ENCODE results near the gene MRAS. TPM values are rescaled to one million over a fixed set of nuclear protein-coding genes. Genes with fewer than 3 reads are reported as not detected.
A peak's percentile ranks its signal among the peaks of the same experiment; 100 is the strongest.

MRAS gene
- total RNA-seq, 1 donor from 2014 or later, result 55.4 TPM

GRCh38 chr3:138331143-138331894 lies 17.1 kb upstream of the MRAS start:
- H3K9me3 ChIP-seq, result no peaks in the 10 kb centered on the region
- intact Hi-C loops (cut with DNase I), result no loop called here
- DNase-seq, result no peak
- H3K4me3 ChIP-seq, result no peak overlapping the region
- TF ChIP-seq CTCF (IDR thresholded peaks at IDR 0.05), result no peak
- no peaks in the 10 kb centered on the region for H3K27me3 ChIP-seq (ENCODE audit: low read depth)
- H3K4me1 ChIP-seq, result peaks cover 9% of the 10 kb centered on the region
- ATAC-seq, result no peak
- H3K36me3 ChIP-seq, result no peaks in the 10 kb centered on the region
- H3K27ac ChIP-seq, result no peak overlapping the region

GRCh38 chr3:138332472-138333073 lies 15.8 kb upstream of the MRAS start:
- intact Hi-C loops (cut with DNase I), result no loop called here
- DNase-seq, result no peak
- H3K4me3 ChIP-seq, result no peak overlapping the region
- no peaks in the 10 kb centered on the region for H3K9me3 ChIP-seq
- H3K27me3 ChIP-seq (ENCODE audit: low read depth), result no peaks in the 10 kb centered on the region
- no peak overlapping the region for H3K27ac ChIP-seq
- ATAC-seq, result no peak
- peak; percentile 57 for TF ChIP-seq CTCF (IDR thresholded peaks at IDR 0.05)
- H3K4me1 ChIP-seq, result peaks cover 9% of the 10 kb centered on the region
- no peaks in the 10 kb centered on the region for H3K36me3 ChIP-seq

GRCh38 chr3:138334608-138335007 lies 13.8 kb upstream of the MRAS start:
- Histone ChIP-seq H3K27me3 (ENCODE audit: low read depth) (no peaks in the 10 kb centered on the region), H3K36me3 (no peaks in the 10 kb centered on the region), H3K27ac (no peak overlapping the region), H3K9me3 (no peaks in the 10 kb centered on the region), H3K4me1 (no peaks in the 10 kb centered on the region), H3K4me3 (no peak overlapping the region)
- ATAC-seq (no peak), DNase-seq (no peak)
- no peak for TF ChIP-seq CTCF (IDR thresholded peaks at IDR 0.05)
- intact Hi-C loops (cut with DNase I), result no loop called here

GRCh38 chr3:138336454-138336999 lies 11.9 kb upstream of the MRAS start:
- H3K4me3 ChIP-seq, result no peak overlapping the region
- H3K27ac ChIP-seq, result no peak overlapping the region
- no peaks in the 10 kb centered on the region for H3K9me3 ChIP-seq
- ATAC-seq (no peak), DNase-seq (no peak)
- no peaks in the 10 kb centered on the region for H3K27me3 ChIP-seq (ENCODE audit: low read depth)
- H3K4me1 ChIP-seq, result no peaks in the 10 kb centered on the region
- intact Hi-C loops (cut with DNase I), result no loop called here
- H3K36me3 ChIP-seq, result no peaks in the 10 kb centered on the region
- TF ChIP-seq CTCF (IDR thresholded peaks at IDR 0.05), result no peak

GRCh38 chr3:138338244-138338643 lies 10.1 kb upstream of the MRAS start:
- H3K9me3 ChIP-seq, result no peaks in the 10 kb centered on the region
- H3K4me3 ChIP-seq, result no peak overlapping the region
- H3K4me1 ChIP-seq, result no peaks in the 10 kb centered on the region
- no peaks in the 10 kb centered on the region for H3K36me3 ChIP-seq
- DNase-seq, result no peak
- intact Hi-C loops (cut with DNase I), result no loop called here
- no peaks in the 10 kb centered on the region for H3K27me3 ChIP-seq (ENCODE audit: low read depth)
- H3K27ac ChIP-seq, result no peak overlapping the region
- TF ChIP-seq CTCF (IDR thresholded peaks at IDR 0.05), result no peak
- no peak for ATAC-seq

Data from lower lobe of right lung (tissue), 2 donors.